ENCODE measurements around the gene LRP11.
"Not testable (repeated sequence)": the region's sequence is repeated elsewhere in the genome, so short reads cannot be mapped to it uniquely, and the experiment has no call there.

Gene LRP11

GRCh38 chr6:149863698-149864577 is at the start of gene LRP11:
Gene LRP11, minus strand, starts transcription at chr6:149864359. Its CDS starts 339 bp downstream, at chr6:149864020.
- DNase-seq (ENCODE audit: low read depth) = peak; percentile 86

- DNase-seq (ENCODE audit: low read depth) = no peak
These were observed 49.5 kb upstream of the LRP11 start for GRCh38 chr6:149913540-149914240.

GRCh38 chr6:149913085-149913484 is 48.9 kb upstream of the LRP11 start:
- DNase-seq (ENCODE audit: low read depth) = peak; percentile 20

GRCh38 chr6:149912680-149913079 is 48.5 kb upstream of the LRP11 start:
- DNase-seq (ENCODE audit: low read depth) = not testable (repeated sequence)

GRCh38 chr6:149910721-149911151 is 46.6 kb upstream of the LRP11 start:
- DNase-seq (ENCODE audit: low read depth) = no peak

- DNase-seq (ENCODE audit: low read depth) = no peak
These were observed 45.7 kb upstream of the LRP11 start for GRCh38 chr6:149909701-149910470.

GRCh38 chr6:149908480-149908879 is 44.3 kb upstream of the LRP11 start:
- DNase-seq (ENCODE audit: low read depth) = not testable (repeated sequence)

GRCh38 chr6:149907317-149907716 is 43.2 kb upstream of the LRP11 start:
- no peak for DNase-seq (ENCODE audit: low read depth)

- DNase-seq (ENCODE audit: low read depth) = no peak
These were observed 42.2 kb upstream of the LRP11 start for GRCh38 chr6:149906405-149906804.

- DNase-seq (ENCODE audit: low read depth) = no peak
These were observed 41.8 kb upstream of the LRP11 start for GRCh38 chr6:149905911-149906371.

GRCh38 chr6:149905371-149905910 is 41.3 kb upstream of the LRP11 start:
- no peak for DNase-seq (ENCODE audit: low read depth)

GRCh38 chr6:149904661-149905370 is 40.7 kb upstream of the LRP11 start:
- DNase-seq (ENCODE audit: low read depth) = no peak

GRCh38 chr6:149903938-149904611 is 39.9 kb upstream of the LRP11 start:
- no peak for DNase-seq (ENCODE audit: low read depth)

- DNase-seq (ENCODE audit: low read depth) = no peak
These were observed 37.4 kb upstream of the LRP11 start for GRCh38 chr6:149901444-149902140.

- DNase-seq (ENCODE audit: low read depth) = no peak
These were observed 36.7 kb upstream of the LRP11 start for GRCh38 chr6:149900620-149901443.

GRCh38 chr6:149899926-149900619 is 35.9 kb upstream of the LRP11 start:
- no peak for DNase-seq (ENCODE audit: low read depth)

- DNase-seq (ENCODE audit: low read depth) = no peak
These were observed 35.3 kb upstream of the LRP11 start for GRCh38 chr6:149899486-149899885.

- no peak for DNase-seq (ENCODE audit: low read depth)
These were observed 34.8 kb upstream of the LRP11 start for GRCh38 chr6:149898966-149899365.
